HepG2 (cell line): Measurements from ENCODE around the gene SDC1. TPM values are rescaled to one million over a fixed set of nuclear protein-coding genes. Genes with fewer than 3 reads are reported as not detected.
A peak's percentile ranks its signal among the peaks of the same experiment; 100 is the strongest.

Source experiments
- ATF7 ChIP-seq, 2 experiments: fragments of 450-650 bp in 1 of 2; sonication (generic) in 1 of 2; formaldehyde crosslinking in 1 of 2; IDR thresholded peaks; 2 replicates each; pipeline versions ENCODE4 v1.4.0 to v1.6.1; 2016 to 2020; ENCODE audit warnings: antibody characterized with exemption in 1 of 2, mild to moderate bottlenecking in 1 of 2, missing genetic modification reagents in 1 of 2
- EP300 ChIP-seq, 3 experiments: sonication (generic) in 1 of 3; formaldehyde crosslinking in 1 of 3; IDR thresholded peaks; 2 replicates each; pipeline versions ENCODE4 v1.5.1 to v1.6.1; 2011 to 2020; ENCODE audit warnings: low read depth in 2 of 3, low read length in 2 of 3, borderline replicate concordance in 1 of 3, improper control_type of control experiment in 1 of 3, mild to moderate bottlenecking in 1 of 3, missing genetic modification reagents in 1 of 3, moderate library complexity in 1 of 3
- FIP1L1 ChIP-seq: fragments of 200-400 bp; formaldehyde crosslinking; IDR thresholded peaks from 2 replicates; pipeline ENCODE4 v1.6.1; 2018; ENCODE audit warnings: low read depth, mild to moderate bottlenecking, low read length, moderate library complexity, borderline replicate concordance; ENCODE audit not compliant: insufficient read depth
- FOXA3 ChIP-seq: IDR thresholded peaks from 2 replicates; pipeline ENCODE4 v1.6.1; 2016; ENCODE audit warnings: missing genetic modification reagents, missing compliant biosample characterization
- GABPA ChIP-seq, 2 experiments: IDR thresholded peaks; 2 replicates each; pipeline ENCODE4 v1.6.1; 2011 to 2016; ENCODE audit warnings: low read depth in 2 of 2, low read length in 1 of 2, missing biosample characterization in 1 of 2, missing genetic modification characterization in 1 of 2
- HNRNPH1 ChIP-seq: fragments of 200-400 bp; formaldehyde crosslinking; optimal IDR thresholded peaks from 2 replicates; pipeline ENCODE3; 2017; ENCODE audit warnings: mild to moderate bottlenecking, low read depth, low read length
- IKZF4 ChIP-seq: sonication (generic); formaldehyde crosslinking; IDR thresholded peaks from 2 replicates; pipeline ENCODE4 v1.5.1; 2020; ENCODE audit warnings: borderline replicate concordance, mild to moderate bottlenecking, low read depth, missing genetic modification reagents; ENCODE audit errors: not compliant biosample characterization
- MTA3 ChIP-seq: sonication (generic); formaldehyde crosslinking; IDR thresholded peaks from 2 replicates; pipeline ENCODE4 v1.4.0; 2020; ENCODE audit warnings: missing genetic modification reagents
- MYNN ChIP-seq: sonication (generic); formaldehyde crosslinking; IDR thresholded peaks from 2 replicates; pipeline ENCODE4 v1.4.0; 2020; ENCODE audit warnings: mild to moderate bottlenecking, low read depth, missing genetic modification reagents
- NFE2 ChIP-seq: sonication (generic); formaldehyde crosslinking; IDR thresholded peaks from 2 replicates; pipeline ENCODE4 v1.4.0; 2020; ENCODE audit warnings: missing genetic modification reagents
- PRPF4 ChIP-seq: fragments of 200-400 bp; formaldehyde crosslinking; IDR thresholded peaks from 2 replicates; pipeline ENCODE4 v1.6.1; 2016; ENCODE audit warnings: low read length, low read depth; ENCODE audit not compliant: poor library complexity, severe bottlenecking
- ZFP41 ChIP-seq: sonication (generic); formaldehyde crosslinking; IDR thresholded peaks from 2 replicates; pipeline ENCODE4 v1.4.0; 2020; ENCODE audit warnings: mild to moderate bottlenecking, missing genetic modification reagents, borderline replicate concordance
- ZNF225 ChIP-seq: sonication (generic); formaldehyde crosslinking; IDR thresholded peaks from 2 replicates; pipeline ENCODE4 v1.4.0; 2020; ENCODE audit warnings: mild to moderate bottlenecking, missing genetic modification reagents
- ZNF234 ChIP-seq: sonication (generic); formaldehyde crosslinking; conservative IDR thresholded peaks from 2 replicates; pipeline ENCODE4 v1.5.1; 2020; ENCODE audit warnings: mild to moderate bottlenecking, missing genetic modification reagents
- ZNF552 ChIP-seq: sonication (generic); formaldehyde crosslinking; IDR thresholded peaks from 2 replicates; pipeline ENCODE4 v1.9.0; 2022; ENCODE audit warnings: missing genetic modification reagents, mild to moderate bottlenecking, borderline replicate concordance
- ZNF737 ChIP-seq: sonication (generic); formaldehyde crosslinking; IDR thresholded peaks from 2 replicates; pipeline ENCODE4 v1.5.0; 2020; ENCODE audit warnings: missing genetic modification reagents, mild to moderate bottlenecking, borderline replicate concordance
- ZNF841 ChIP-seq: sonication (generic); formaldehyde crosslinking; IDR thresholded peaks from 2 replicates; pipeline ENCODE4 v1.8.1; 2023; ENCODE audit warnings: missing genetic modification reagents, borderline replicate concordance
- ZZZ3 ChIP-seq: sonication (generic); formaldehyde crosslinking; IDR thresholded peaks from 2 replicates; pipeline ENCODE4 v1.4.0; 2020; ENCODE audit warnings: missing genetic modification reagents, mild to moderate bottlenecking, borderline replicate concordance
- polyA plus RNA-seq, 8 experiments: library from polyadenylated mRNA; depleted of rRNA in 3 of 8; stranded (reverse) in 7 of 8; unstranded in 1 of 8; fragments of >200 nt; fragmentation: Illumina TruSeq in 4 of 8; extraction: Trizol in 4 of 8; gene quantifications; 2 replicates each; pipeline versions ENCODE4 v1.2.1 to v1.2.3, GENCODE V29; 2011 to 2016; ENCODE audit warnings: low read depth in 4 of 8, missing spikeins in 1 of 8, mixed read lengths in 1 of 8; ENCODE audit not compliant: insufficient read depth in 1 of 8
- total RNA-seq, 5 experiments: library from RNA; depleted of rRNA; stranded (reverse); fragments of >200 nt; fragmentation: Illumina TruSeq; extraction: Trizol; gene quantifications; 2 replicates each; pipeline ENCODE4 v1.2.3, GENCODE V29; 2016; ENCODE audit warnings: low read depth in 1 of 5
- TF ChIP-seq, protein P1 (sequence below): sonication (generic); formaldehyde crosslinking; IDR thresholded peaks from 2 replicates; pipeline ENCODE4 v1.4.0; 2020; ENCODE audit warnings: missing genetic modification reagents
- TF ChIP-seq, protein P2 (sequence below): sonication (generic); formaldehyde crosslinking; IDR thresholded peaks from 2 replicates; pipeline ENCODE4 v1.4.0; 2020; ENCODE audit warnings: mild to moderate bottlenecking, missing genetic modification reagents
- TF ChIP-seq, protein P3 (sequence below): sonication (generic); formaldehyde crosslinking; IDR thresholded peaks from 2 replicates; pipeline ENCODE4 v1.5.0; 2020; ENCODE audit warnings: mild to moderate bottlenecking, missing genetic modification reagents
- TF ChIP-seq, protein P4 (sequence below), 2 experiments: sonication (generic) in 1 of 2; formaldehyde crosslinking in 1 of 2; IDR thresholded peaks; 2 replicates each; pipeline versions ENCODE4 v1.4.0 to v1.6.1; 2018 to 2020; ENCODE audit warnings: missing genetic modification reagents in 2 of 2, borderline replicate concordance in 1 of 2, low read depth in 1 of 2, mild to moderate bottlenecking in 1 of 2, missing biosample characterization in 1 of 2

Gene SDC1
- total and polyA plus RNA-seq, 2 of the 13 experiments (the other 11 are each of a cell fraction or from before 2014, with no cell fraction given), result 108 to 119 TPM

DNA sequence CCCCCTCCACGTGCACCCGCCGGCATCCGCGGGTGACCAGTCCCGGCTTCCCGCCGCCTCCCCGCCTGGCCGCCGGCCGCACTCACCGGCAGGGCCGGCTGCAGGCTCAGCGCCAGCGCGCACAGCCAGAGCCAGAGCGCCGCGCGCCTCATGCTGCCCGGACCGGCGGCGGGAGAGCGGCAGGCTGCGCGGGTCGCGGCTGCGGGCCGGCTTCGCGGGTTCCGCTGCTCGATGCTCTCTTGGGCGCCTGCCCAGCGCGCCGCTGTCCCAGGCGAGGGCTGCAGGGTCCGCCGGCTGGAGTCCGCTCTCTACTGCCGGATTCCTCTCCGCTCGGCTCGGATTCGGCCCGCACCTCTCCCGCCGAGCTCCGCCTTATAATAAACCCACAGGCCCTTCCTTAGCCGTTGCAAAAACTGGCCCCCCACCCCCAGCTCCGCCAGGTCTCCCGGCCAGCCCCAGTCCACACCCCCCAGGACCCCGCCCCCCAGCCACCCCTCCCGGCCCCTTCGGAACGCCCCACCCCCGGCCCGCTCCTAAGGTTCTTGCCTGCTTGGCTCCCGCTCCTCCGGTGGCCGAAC lies at the start of gene SDC1 (continued):
- TF ChIP-seq GABPA (IDR thresholded peaks at IDR 0.05; ENCODE audit: low read depth, low read length) (no peak), GABPA (CRISPR knock-in tag; IDR thresholded peaks at IDR 0.05; ENCODE audit: low read depth) (no peak), EP300 (IDR thresholded peaks at IDR 0.05; ENCODE audit: low read depth in 2 of 2, low read length in 2 of 2) (no peak), EP300 (CRISPR knock-in tag; IDR thresholded peaks at IDR 0.05; ENCODE audit: borderline replicate concordance) (no peak), PRPF4 (no peak), FOXA3 (no peak), FIP1L1 (no peak), ZNF841 (CRISPR knock-in tag) (0 out of 2 replicates have a peak, but pooled peaks have one; percentile 66), ZZZ3 (no peak), NFE2 (CRISPR knock-in tag) (no peak), ATF7 (IDR thresholded peaks at IDR 0.05) (no peak), ATF7 (CRISPR knock-in tag; IDR thresholded peaks at IDR 0.05) (no peak), MTA3 (no peak), ZNF225 (no peak), HNRNPH1 (no peak), ZFP41 (CRISPR knock-in tag) (no peak), ZNF234 (CRISPR knock-in tag) (no peak), ZNF737 (CRISPR knock-in tag) (no peak), MYNN (CRISPR knock-in tag) (no peak), IKZF4 (CRISPR knock-in tag) (no peak), ZNF552 (CRISPR knock-in tag) (no peak)
- TF ChIP-seq, protein P1, sequence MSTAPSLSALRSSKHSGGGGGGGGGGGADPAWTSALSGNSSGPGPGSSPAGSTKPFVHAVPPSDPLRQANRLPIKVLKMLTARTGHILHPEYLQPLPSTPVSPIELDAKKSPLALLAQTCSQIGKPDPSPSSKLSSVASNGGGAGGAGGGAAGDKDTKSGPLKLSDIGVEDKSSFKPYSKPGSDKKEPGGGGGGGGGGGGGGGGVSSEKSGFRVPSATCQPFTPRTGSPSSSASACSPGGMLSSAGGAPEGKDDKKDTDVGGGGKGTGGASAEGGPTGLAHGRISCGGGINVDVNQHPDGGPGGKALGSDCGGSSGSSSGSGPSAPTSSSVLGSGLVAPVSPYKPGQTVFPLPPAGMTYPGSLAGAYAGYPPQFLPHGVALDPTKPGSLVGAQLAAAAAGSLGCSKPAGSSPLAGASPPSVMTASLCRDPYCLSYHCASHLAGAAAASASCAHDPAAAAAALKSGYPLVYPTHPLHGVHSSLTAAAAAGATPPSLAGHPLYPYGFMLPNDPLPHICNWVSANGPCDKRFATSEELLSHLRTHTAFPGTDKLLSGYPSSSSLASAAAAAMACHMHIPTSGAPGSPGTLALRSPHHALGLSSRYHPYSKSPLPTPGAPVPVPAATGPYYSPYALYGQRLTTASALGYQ (CRISPR knock-in tag), result no peak
- TF ChIP-seq, protein P2, sequence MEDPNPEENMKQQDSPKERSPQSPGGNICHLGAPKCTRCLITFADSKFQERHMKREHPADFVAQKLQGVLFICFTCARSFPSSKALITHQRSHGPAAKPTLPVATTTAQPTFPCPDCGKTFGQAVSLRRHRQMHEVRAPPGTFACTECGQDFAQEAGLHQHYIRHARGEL (CRISPR knock-in tag), result no peak
- TF ChIP-seq, protein P3, sequence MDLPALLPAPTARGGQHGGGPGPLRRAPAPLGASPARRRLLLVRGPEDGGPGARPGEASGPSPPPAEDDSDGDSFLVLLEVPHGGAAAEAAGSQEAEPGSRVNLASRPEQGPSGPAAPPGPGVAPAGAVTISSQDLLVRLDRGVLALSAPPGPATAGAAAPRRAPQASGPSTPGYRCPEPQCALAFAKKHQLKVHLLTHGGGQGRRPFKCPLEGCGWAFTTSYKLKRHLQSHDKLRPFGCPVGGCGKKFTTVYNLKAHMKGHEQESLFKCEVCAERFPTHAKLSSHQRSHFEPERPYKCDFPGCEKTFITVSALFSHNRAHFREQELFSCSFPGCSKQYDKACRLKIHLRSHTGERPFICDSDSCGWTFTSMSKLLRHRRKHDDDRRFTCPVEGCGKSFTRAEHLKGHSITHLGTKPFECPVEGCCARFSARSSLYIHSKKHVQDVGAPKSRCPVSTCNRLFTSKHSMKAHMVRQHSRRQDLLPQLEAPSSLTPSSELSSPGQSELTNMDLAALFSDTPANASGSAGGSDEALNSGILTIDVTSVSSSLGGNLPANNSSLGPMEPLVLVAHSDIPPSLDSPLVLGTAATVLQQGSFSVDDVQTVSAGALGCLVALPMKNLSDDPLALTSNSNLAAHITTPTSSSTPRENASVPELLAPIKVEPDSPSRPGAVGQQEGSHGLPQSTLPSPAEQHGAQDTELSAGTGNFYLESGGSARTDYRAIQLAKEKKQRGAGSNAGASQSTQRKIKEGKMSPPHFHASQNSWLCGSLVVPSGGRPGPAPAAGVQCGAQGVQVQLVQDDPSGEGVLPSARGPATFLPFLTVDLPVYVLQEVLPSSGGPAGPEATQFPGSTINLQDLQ (CRISPR knock-in tag), result peak; percentile 61
- TF ChIP-seq, protein P4, sequence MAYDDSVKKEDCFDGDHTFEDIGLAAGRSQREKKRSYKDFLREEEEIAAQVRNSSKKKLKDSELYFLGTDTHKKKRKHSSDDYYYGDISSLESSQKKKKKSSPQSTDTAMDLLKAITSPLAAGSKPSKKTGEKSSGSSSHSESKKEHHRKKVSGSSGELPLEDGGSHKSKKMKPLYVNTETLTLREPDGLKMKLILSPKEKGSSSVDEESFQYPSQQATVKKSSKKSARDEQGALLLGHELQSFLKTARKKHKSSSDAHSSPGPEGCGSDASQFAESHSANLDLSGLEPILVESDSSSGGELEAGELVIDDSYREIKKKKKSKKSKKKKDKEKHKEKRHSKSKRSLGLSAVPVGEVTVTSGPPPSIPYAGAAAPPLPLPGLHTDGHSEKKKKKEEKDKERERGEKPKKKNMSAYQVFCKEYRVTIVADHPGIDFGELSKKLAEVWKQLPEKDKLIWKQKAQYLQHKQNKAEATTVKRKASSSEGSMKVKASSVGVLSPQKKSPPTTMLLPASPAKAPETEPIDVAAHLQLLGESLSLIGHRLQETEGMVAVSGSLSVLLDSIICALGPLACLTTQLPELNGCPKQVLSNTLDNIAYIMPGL (CRISPR knock-in tag; IDR thresholded peaks at IDR 0.05; ENCODE audit: borderline replicate concordance in 1 of 2, low read depth in 1 of 2), result no peak
